Measurements from ENCODE around the gene TMEM81.

GRCh38 chr1:205122489-205122882, 38.2 kb upstream of the TMEM81 start:
- TF ChIP-seq CTCF (IDR thresholded peaks at IDR 0.05) (peak in 1 of 12 donors; percentile 2), POLR2A (IDR thresholded peaks at IDR 0.05) (no peak)

Measured in heart left ventricle (tissue), 13 donors.